Uterus (tissue), 2 donors: Measurements from ENCODE around the gene ST6GALNAC5.

ENCODE experiments used
- CTCF ChIP-seq, 4 experiments: fragments of 200-600 bp in 2 of 4; fragments of 450-650 bp in 2 of 4; sonication (generic) in 2 of 4; IDR thresholded peaks; one replicate each; pipeline ENCODE4 v1.5.1; 2016 to 2019; ENCODE audit warnings: antibody characterized with exemption in 4 of 4, mild to moderate bottlenecking in 2 of 4, moderate library complexity in 1 of 4
- POLR2A ChIP-seq, 2 donors: fragments of 450-650 bp; IDR thresholded peaks; one replicate each; pipeline ENCODE4 v1.6.1; 2016; ENCODE audit warnings: antibody characterized with exemption in 2 of 2, mild to moderate bottlenecking in 1 of 2, moderate library complexity in 1 of 2

- TF ChIP-seq POLR2A (IDR thresholded peaks at IDR 0.05) (no peak), CTCF (IDR thresholded peaks at IDR 0.05) (no peak)
Observed at GRCh38 chr1:77030401-77031105, 163.3 kb downstream of the ST6GALNAC5 start.
